ENCODE results near the gene PIP5K1B.

- TF ChIP-seq, protein P1, sequence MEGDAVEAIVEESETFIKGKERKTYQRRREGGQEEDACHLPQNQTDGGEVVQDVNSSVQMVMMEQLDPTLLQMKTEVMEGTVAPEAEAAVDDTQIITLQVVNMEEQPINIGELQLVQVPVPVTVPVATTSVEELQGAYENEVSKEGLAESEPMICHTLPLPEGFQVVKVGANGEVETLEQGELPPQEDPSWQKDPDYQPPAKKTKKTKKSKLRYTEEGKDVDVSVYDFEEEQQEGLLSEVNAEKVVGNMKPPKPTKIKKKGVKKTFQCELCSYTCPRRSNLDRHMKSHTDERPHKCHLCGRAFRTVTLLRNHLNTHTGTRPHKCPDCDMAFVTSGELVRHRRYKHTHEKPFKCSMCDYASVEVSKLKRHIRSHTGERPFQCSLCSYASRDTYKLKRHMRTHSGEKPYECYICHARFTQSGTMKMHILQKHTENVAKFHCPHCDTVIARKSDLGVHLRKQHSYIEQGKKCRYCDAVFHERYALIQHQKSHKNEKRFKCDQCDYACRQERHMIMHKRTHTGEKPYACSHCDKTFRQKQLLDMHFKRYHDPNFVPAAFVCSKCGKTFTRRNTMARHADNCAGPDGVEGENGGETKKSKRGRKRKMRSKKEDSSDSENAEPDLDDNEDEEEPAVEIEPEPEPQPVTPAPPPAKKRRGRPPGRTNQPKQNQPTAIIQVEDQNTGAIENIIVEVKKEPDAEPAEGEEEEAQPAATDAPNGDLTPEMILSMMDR (IDR thresholded peaks at IDR 0.05): peak in 1 of 6 experiments; percentile 26
- TF ChIP-seq POLR2A (IDR thresholded peaks at IDR 0.05): no peak
These were observed 26.6 kb upstream of the PIP5K1B start for GRCh38 chr9:68678430-68678829.
